Fibroblast of lung (primary cell): ENCODE results near the gene ADCY2. TPM values are rescaled to one million over a fixed set of nuclear protein-coding genes. Genes with fewer than 3 reads are reported as not detected.

Experiments used
- DNase-seq, 2 donors: peaks; one replicate each; pipeline versions ENCODE4 v3.0.0 to v3.0.0-alpha.2; 2010; ENCODE audit warnings: low read depth in 2 of 2
- H2AFZ ChIP-seq: 2 replicates; pipeline ENCODE4 v1.5.1; 2012; ENCODE audit warnings: low read length, control low read depth, inconsistent platforms
- H3K27ac ChIP-seq: 2 replicates; pipeline ENCODE4 v1.5.1; 2011; ENCODE audit warnings: low read length, control low read depth; ENCODE audit not compliant: insufficient read depth
- H3K27me3 ChIP-seq: 2 replicates; pipeline ENCODE4 v1.5.1; 2011; ENCODE audit warnings: mild to moderate bottlenecking, low read length; ENCODE audit not compliant: control insufficient read depth, insufficient read depth
- H3K36me3 ChIP-seq: 2 replicates; pipeline ENCODE4 v1.5.1; 2011; ENCODE audit warnings: low read length; ENCODE audit not compliant: control insufficient read depth, insufficient read depth
- H3K4me1 ChIP-seq: 2 replicates; pipeline ENCODE4 v1.5.1; 2011; ENCODE audit warnings: low read length; ENCODE audit not compliant: control insufficient read depth, insufficient read depth; ENCODE audit errors: extremely low read depth
- H3K4me2 ChIP-seq: 2 replicates; pipeline ENCODE4 v1.5.1; 2011; ENCODE audit warnings: low read length, control low read depth; ENCODE audit not compliant: insufficient read depth; ENCODE audit errors: extremely low read depth
- H3K4me3 ChIP-seq, 4 experiments: fragments of 200-600 bp in 1 of 4; sonication (generic) in 1 of 4; replicated peaks in 1 of 4; 2 replicates each; pipeline ENCODE4 v1.5.1; 2011 to 2016; ENCODE audit warnings: low read length in 4 of 4, low read depth in 3 of 4, mild to moderate bottlenecking in 3 of 4, control low read depth in 2 of 4, inconsistent platforms in 1 of 4, mixed read lengths in 1 of 4; ENCODE audit not compliant: insufficient read depth in 1 of 4; ENCODE audit errors: control extremely low read depth in 1 of 4
- H3K79me2 ChIP-seq: 2 replicates; pipeline ENCODE4 v1.5.1; 2012; ENCODE audit warnings: mild to moderate bottlenecking, low read length, inconsistent platforms; ENCODE audit not compliant: control insufficient read depth, insufficient read depth
- H3K9ac ChIP-seq: 2 replicates; pipeline ENCODE4 v1.5.1; 2011; ENCODE audit warnings: mild to moderate bottlenecking, low read length, control low read depth; ENCODE audit not compliant: insufficient read depth
- H3K9me3 ChIP-seq: 2 replicates; pipeline ENCODE4 v1.5.1; 2012; ENCODE audit warnings: low read depth, low read length; ENCODE audit not compliant: control insufficient read depth, insufficient read depth
- H4K20me1 ChIP-seq: 2 replicates; pipeline ENCODE4 v1.5.1; 2011; ENCODE audit warnings: low read length; ENCODE audit not compliant: control insufficient read depth, insufficient read depth; ENCODE audit errors: extremely low read depth
- CTCF ChIP-seq, 2 donors: IDR thresholded peaks in 1 of 2; conservative IDR thresholded peaks in 1 of 2; 1 replicate in 1 of 2; 2 replicates in 1 of 2; pipeline ENCODE4 v1.5.1; 2011 to 2012; ENCODE audit warnings: low read length in 2 of 2, control low read depth in 1 of 2, inconsistent platforms in 1 of 2, low read depth in 1 of 2, mild to moderate bottlenecking in 1 of 2
- EZH2 ChIP-seq: IDR thresholded peaks from 2 replicates; pipeline ENCODE4 v1.5.1; 2012; ENCODE audit warnings: low read length, control low read depth, mild to moderate bottlenecking; ENCODE audit errors: missing control alignments
- polyA plus RNA-seq, 2 donors: library from polyadenylated mRNA; depleted of rRNA in 1 of 2; stranded (reverse) in 1 of 2; unstranded in 1 of 2; fragments of >200 nt; gene quantifications; 2 replicates each; pipeline ENCODE4 v1.2.1, GENCODE V29; 2011 to 2012; ENCODE audit warnings: missing spikeins in 1 of 2
- total RNA-seq: library from RNA; depleted of rRNA; stranded (reverse); fragments of >200 nt; gene quantifications from 2 replicates; pipeline ENCODE4 v1.2.1, GENCODE V29; 2014

The ADCY2 gene
- total and polyA plus RNA-seq, 2 donors (not counting 1 experiment from before 2014, with no cell fraction given) = under 0.01 to 0.05 TPM

DNA sequence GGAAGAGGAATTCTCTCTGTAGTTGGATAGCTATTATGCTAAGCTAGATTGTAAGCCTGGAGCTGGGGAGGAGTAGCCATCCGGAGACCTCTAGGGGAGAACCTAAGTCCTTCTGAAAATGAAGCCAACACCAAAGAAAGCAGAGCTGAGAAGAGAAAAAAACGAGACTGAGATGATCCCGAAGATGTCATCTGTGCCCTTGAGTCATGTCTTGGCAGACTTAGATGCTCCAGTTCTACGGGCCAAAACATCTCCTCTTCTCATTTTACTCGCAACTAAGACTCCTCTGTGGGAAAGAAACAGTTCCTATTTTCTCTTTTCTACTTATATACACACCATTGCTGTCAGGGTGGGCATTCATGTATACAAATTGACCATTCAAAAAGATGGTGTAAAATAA, 34.3 kb upstream of the ADCY2 start:
- Histone ChIP-seq H4K20me1 (no peaks in the 10 kb centered on the region), H3K79me2 (no peaks in the 10 kb centered on the region), H3K27ac (no peak overlapping the region), H3K9ac (no peak overlapping the region), H3K4me2 (no peak overlapping the region), H3K27me3 (no peaks in the 10 kb centered on the region), H2AFZ (no peak overlapping the region), H3K4me1 (no peaks in the 10 kb centered on the region), H3K4me3 (no peak overlapping the region), H3K36me3 (no peaks in the 10 kb centered on the region), H3K9me3 (no peaks in the 10 kb centered on the region)
- no peak for TF ChIP-seq EZH2
- TF ChIP-seq CTCF (conservative IDR thresholded peaks at IDR 0.05 in 1 of 2, IDR thresholded peaks at IDR 0.05 in 1 of 2; ENCODE audit: low read depth in 1 of 2, low read length in 2 of 2) = no peak
- DNase-seq = no peak

- H3K9me3 ChIP-seq = no peaks in the 10 kb centered on the region
- H3K4me1 ChIP-seq = no peaks in the 10 kb centered on the region
- no peak overlapping the region for H3K4me2 ChIP-seq
- H3K27me3 ChIP-seq = no peaks in the 10 kb centered on the region
- no peaks in the 10 kb centered on the region for H3K36me3 ChIP-seq
- no peak overlapping the region for H2AFZ ChIP-seq
- H3K79me2 ChIP-seq = no peaks in the 10 kb centered on the region
- DNase-seq = no peak
- H3K27ac ChIP-seq = no peak overlapping the region
- TF ChIP-seq EZH2 (no peak), CTCF (conservative IDR thresholded peaks at IDR 0.05 in 1 of 2, IDR thresholded peaks at IDR 0.05 in 1 of 2; ENCODE audit: low read depth in 1 of 2, low read length in 2 of 2) (no peak)
- no peak overlapping the region for H3K4me3 ChIP-seq
- H3K9ac ChIP-seq = no peak overlapping the region
- H4K20me1 ChIP-seq = no peaks in the 10 kb centered on the region
Observed at GRCh38 chr5:7363067-7363677, 32.8 kb upstream of the ADCY2 start.

GRCh38 chr5:7364226-7364875, 31.6 kb upstream of the ADCY2 start:
- TF ChIP-seq EZH2 (no peak), CTCF (conservative IDR thresholded peaks at IDR 0.05 in 1 of 2, IDR thresholded peaks at IDR 0.05 in 1 of 2; ENCODE audit: low read depth in 1 of 2, low read length in 2 of 2) (no peak)
- Histone ChIP-seq H3K4me1 (no peaks in the 10 kb centered on the region), H3K4me2 (no peak overlapping the region), H4K20me1 (no peaks in the 10 kb centered on the region), H3K27me3 (no peaks in the 10 kb centered on the region), H3K79me2 (no peaks in the 10 kb centered on the region), H3K9me3 (no peaks in the 10 kb centered on the region), H2AFZ (no peak overlapping the region), H3K9ac (no peak overlapping the region), H3K4me3 (no peak overlapping the region), H3K27ac (no peak overlapping the region), H3K36me3 (no peaks in the 10 kb centered on the region)
- DNase-seq = peak in 1 of 2 donors; percentile 67
